ENCODE results near the gene ZNF98.

The ZNF98 gene

DNA sequence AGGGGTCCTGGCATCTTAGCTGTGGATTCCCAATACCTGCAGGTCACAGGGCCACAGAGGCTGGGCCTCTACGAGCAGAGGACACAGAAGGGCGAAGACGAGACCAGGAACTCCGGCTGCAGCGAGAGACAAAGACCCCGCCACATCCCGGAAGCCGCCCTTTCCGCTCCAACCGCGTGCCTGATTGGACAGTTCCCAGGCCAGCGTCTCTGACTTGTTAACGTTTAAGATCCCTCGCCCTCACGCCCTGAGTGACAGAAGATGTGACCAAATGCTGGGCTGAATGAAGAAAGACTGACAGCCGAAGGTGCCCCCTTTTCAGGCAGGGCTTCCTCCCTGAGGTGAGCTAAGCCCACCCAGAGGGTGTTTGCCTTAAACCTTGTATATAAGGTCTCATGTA, at the start of gene ZNF98:
Gene ZNF98 (minus strand): TSS at position 136 of the 400 bp plus-strand sequence. CDS start 122 bp downstream, at position 14.
- DNase-seq, result no peak

DNA sequence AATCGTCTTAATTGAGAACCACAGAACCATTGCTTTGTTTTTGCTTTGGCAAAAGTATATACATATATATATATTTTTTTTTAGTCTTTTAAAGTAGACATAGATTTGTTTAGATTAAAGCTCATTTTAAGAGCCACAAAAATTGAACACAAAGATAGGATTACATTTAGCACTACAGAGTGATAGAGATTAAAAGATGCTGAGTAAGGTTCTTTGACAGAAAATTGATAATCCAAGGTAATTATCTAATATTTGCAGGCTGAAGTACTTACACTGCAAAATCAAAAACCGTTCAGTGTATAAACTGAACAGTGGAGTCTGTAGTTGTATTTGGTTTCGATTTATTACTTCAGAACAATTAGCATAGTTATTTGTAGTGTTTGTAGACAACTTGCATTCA, 24.5 kb upstream of the ZNF98 start:
- no peak for DNase-seq

DNA sequence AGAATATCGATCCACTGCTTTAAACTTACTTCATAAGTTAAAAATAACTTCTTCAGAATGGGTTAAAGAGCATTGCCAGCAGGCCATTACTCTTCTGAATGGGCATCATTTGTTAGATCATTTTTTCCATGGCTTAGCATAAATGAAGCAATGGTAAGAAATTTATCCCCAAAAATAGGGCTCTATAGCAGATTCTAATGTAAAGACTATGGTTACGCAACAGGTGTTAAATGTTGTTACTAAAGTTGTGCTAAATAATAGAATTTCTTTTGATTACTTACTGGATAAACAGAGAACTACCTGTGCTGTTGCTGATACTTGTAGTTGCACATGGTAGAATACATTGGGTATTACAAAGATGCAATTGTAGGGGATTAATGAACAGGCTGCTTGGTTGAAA, 15.9 kb upstream of the ZNF98 start:
- no peak for DNase-seq

DNA sequence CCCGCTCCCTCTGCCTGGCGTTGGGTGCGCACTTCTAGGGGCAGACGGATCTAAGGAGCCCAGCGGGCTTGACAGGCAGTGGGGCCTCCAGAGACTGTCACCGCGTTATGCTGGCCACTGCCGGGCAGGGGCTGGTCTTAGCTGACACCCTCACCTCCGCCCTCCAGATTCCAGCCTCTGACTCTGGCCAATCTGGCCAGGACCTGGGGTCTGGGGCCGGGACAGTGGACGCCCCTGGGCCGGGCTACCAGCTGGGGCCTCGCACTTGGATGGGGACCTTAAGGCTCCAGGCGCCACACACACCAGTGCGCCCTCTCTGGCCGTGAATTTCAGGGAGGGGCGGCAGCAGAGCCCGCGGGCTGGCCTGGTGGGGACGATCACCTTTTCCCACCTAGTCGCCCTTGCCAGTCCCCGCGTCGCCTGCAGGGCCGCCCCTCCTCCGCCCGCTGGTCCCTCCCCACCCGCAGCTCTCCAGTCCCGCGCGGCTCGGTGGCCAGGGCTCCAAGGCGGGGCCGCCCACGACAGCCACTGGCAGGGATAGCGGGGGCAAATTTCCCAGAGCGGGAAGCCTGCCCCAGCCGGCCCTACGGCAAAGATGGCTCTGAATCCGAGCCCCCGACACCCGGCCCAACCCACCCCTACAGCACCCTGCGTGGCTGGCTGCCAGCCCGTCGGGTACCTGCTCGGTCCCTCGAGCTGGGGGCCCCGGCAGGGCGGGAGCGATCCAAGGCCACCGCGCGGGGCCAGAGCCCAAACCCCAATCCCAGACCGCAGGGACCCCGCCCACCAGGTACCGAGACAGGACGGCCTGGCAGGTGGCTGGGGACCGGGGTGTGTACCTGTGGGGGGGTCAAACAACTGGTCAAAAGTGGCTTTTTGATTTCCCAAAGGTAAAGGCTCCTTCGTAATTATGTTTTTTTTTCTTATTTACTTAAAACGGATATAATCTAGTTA, 6.1 kb upstream of the ZNF98 start:
- no peak for DNase-seq

DNA sequence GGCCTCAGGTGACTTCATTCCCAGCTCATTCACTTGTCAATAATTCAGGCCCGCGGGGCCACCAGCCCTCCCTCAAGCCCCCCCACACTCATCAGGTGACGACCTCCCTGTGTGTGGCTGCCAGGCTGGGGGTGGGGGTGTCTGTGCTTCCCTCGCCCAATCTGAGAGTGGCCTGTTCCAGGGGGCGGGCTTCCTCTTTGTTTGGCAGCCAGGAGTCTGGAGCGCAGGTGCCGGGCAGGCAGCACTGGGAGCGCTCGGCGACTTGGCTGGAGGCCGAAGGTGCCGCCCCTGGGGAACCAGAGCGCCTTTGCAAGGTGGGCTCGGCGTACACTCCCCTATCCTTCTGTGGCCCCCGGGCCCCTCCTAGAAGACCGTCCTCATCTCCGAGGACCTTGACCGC, 5.4 kb upstream of the ZNF98 start:
- DNase-seq, result no peak

DNA sequence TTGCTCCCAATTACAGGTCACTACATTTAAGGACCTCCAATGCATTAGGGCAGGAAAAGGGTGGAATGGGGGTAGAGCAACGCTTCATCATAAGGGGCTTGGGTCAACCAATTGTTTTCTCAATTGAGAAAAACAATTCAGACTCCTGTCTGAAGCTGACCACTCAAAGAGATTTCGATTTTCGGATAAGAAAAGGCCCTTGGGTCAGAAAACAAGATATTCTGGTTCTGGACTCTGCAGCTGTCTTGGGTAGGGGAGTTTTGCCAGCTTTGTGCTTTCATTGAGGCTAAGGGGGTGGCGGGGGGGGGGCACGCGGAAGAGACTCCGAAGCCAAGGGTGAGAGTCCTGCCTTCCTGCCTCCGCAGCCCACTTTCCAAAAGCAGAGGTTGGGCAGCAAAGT, 4.8 kb upstream of the ZNF98 start:
- no peak for DNase-seq

DNA sequence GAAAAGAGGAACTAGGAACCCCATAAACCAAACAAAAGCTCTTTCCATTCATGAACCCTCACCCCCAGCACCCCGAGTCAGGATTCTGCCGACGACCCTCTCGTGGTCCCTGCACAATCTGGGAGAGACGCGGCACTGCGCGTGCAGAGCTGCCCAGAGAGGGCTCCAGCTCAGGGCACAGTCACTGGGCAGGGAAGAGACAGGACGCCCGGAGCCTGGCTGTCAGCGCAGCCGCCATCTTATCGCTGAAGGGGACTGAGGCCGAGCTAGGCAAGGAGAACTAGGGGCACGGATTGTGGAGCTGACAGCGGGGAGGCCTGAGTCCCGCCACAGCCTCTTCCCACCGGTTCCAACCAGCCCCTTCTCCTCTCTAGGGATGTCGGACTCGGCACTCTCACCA, 349 bp downstream of the ZNF98 start:
- DNase-seq, result no peak

DNA sequence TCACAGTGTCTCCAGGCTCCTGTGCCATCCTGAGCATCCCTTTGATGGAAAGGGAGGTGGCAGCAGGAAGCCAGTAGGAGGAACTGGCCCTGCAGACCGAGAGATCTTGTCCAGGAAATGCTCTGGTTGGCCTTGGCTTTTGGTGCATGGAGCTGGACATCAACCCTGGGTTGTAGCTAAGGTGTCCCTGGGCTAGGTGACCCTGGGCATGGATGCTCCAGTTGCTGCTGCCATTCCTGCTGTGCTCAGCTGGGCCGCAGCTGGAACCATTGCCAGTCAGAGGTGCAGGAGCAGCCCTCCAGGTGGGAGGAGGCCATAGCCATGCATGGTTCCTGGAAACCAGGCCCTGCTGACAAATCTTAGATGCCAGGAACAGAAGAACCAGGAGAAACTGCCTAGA, 67.5 kb downstream of the ZNF98 start:
- DNase-seq, result no peak
